IMR-90 (cell line): Measurements from ENCODE around the gene PAX2. TPM values are rescaled to one million over a fixed set of nuclear protein-coding genes. Genes with fewer than 3 reads are reported as not detected.

Source experiments
- ATAC-seq: fragments of 200-7000 bp; cut with Tn5 transposase; 2 replicates; pipeline ENCODE4 v1.9.1; 2020; ENCODE audit warnings: low read depth, mild to moderate bottlenecking, moderate library complexity
- BruUV-seq: library from RNA; stranded (reverse); fragments of 400-500 nt; replicated peaks from 2 replicates; lab custom pipeline; 2021; lab: Mats Ljungman, UMichigan
- CTCF ChIA-PET: fragments of 300-600 bp; formaldehyde crosslinking; extraction: SDS; loops from one replicate; lab custom pipeline; 2021; ENCODE audit warnings: antibody characterized with exemption; lab: Yijun Ruan, JAX
- POLR2A ChIA-PET: fragments of 300-600 bp; sonication (Branson Sonifier 250); formaldehyde crosslinking; loops from one replicate; lab custom pipeline; 2022; ENCODE audit warnings: antibody characterized with exemption; ENCODE audit not compliant: unreplicated experiment; lab: Charles Lee
- DNase-seq: peaks from one replicate; pipeline ENCODE4 v3.0.0; 2013
- H2AFZ ChIP-seq: replicated peaks from 2 replicates; pipeline ENCODE3; 2013; ENCODE audit warnings: low read length, mild to moderate bottlenecking; ENCODE audit not compliant: poor library complexity
- H2AK5ac ChIP-seq: 2 replicates; pipeline ENCODE4 v1.6.1; 2013; ENCODE audit warnings: low read depth, low read length, inconsistent platforms
- H2AK9ac ChIP-seq: replicated peaks from 2 replicates; pipeline ENCODE3; 2013; ENCODE audit warnings: mild to moderate bottlenecking, low read depth, low read length, moderate library complexity; ENCODE audit not compliant: poor library complexity
- H2BK120ac ChIP-seq: 2 replicates; pipeline ENCODE4 v1.6.1; 2013; ENCODE audit warnings: low read depth, low read length, inconsistent platforms
- H2BK15ac ChIP-seq: 3 replicates; pipeline ENCODE4 v1.6.1; 2013; ENCODE audit warnings: low read depth, low read length, inconsistent platforms
- H2BK20ac ChIP-seq: 2 replicates; pipeline ENCODE4 v1.6.1; 2013; ENCODE audit warnings: low read depth, mild to moderate bottlenecking, inconsistent platforms, low read length, moderate library complexity
- H2BK5ac ChIP-seq: 2 replicates; pipeline ENCODE4 v1.6.1; 2013; ENCODE audit warnings: mild to moderate bottlenecking, low read depth, low read length, inconsistent platforms; ENCODE audit not compliant: poor library complexity, severe bottlenecking
- H3K14ac ChIP-seq: replicated peaks from 2 replicates; pipeline ENCODE4 v1.6.1; 2013; ENCODE audit warnings: low read depth, low read length, inconsistent platforms
- H3K18ac ChIP-seq: 2 replicates; pipeline ENCODE4 v1.6.1; 2013; ENCODE audit warnings: low read depth, low read length, control low read depth
- H3K23ac ChIP-seq: 2 replicates; pipeline ENCODE4 v1.6.1; 2013; ENCODE audit warnings: low read depth, low read length, inconsistent platforms
- H3K27ac ChIP-seq: 2 replicates; pipeline ENCODE4 v1.5.1; 2013; ENCODE audit warnings: mild to moderate bottlenecking, control low read depth, low read length; ENCODE audit not compliant: insufficient read depth
- H3K27me3 ChIP-seq: 2 replicates; pipeline ENCODE4 v1.6.1; 2013; ENCODE audit warnings: low read length; ENCODE audit not compliant: control insufficient read depth, insufficient read depth
- H3K36me3 ChIP-seq: 2 replicates; pipeline ENCODE4 v1.6.1; 2013; ENCODE audit warnings: low read length, mixed read lengths; ENCODE audit not compliant: control insufficient read depth, insufficient read depth
- H3K4ac ChIP-seq: 2 replicates; pipeline ENCODE4 v1.6.1; 2013; ENCODE audit warnings: low read depth, low read length, inconsistent platforms
- H3K4me1 ChIP-seq: 2 replicates; pipeline ENCODE4 v1.6.1; 2013; ENCODE audit warnings: low read length, mixed read lengths; ENCODE audit not compliant: control insufficient read depth, insufficient read depth
- H3K4me2 ChIP-seq: 2 replicates; pipeline ENCODE4 v1.6.1; 2013; ENCODE audit warnings: low read depth, mild to moderate bottlenecking, control low read depth, low read length, moderate library complexity
- H3K4me3 ChIP-seq: 2 replicates; pipeline ENCODE4 v1.5.1; 2013; ENCODE audit warnings: low read depth, mild to moderate bottlenecking, control low read depth, low read length, moderate library complexity; ENCODE audit not compliant: insufficient read depth
- H3K56ac ChIP-seq: 2 replicates; pipeline ENCODE4 v1.6.1; 2013; ENCODE audit warnings: low read length, inconsistent platforms; ENCODE audit not compliant: insufficient read depth; ENCODE audit errors: extremely low read depth
- H3K79me1 ChIP-seq, 2 experiments: 2 replicates each; pipeline ENCODE4 v1.6.1; 2013; ENCODE audit warnings: low read length in 2 of 2, inconsistent platforms in 1 of 2, low read depth in 1 of 2
- H3K9ac ChIP-seq: 2 replicates; pipeline ENCODE4 v1.6.1; 2013; ENCODE audit warnings: low read depth, low read length, control low read depth
- H3K9me1 ChIP-seq: 2 replicates; pipeline ENCODE4 v1.6.1; 2013; ENCODE audit warnings: low read length, inconsistent platforms; ENCODE audit not compliant: insufficient read depth
- H3K9me3 ChIP-seq: 2 replicates; pipeline ENCODE4 v1.6.1; 2013; ENCODE audit warnings: low read length; ENCODE audit not compliant: control insufficient read depth, insufficient read depth
- H4K20me1 ChIP-seq: 2 replicates; pipeline ENCODE4 v1.6.1; 2013; ENCODE audit warnings: low read length, inconsistent platforms; ENCODE audit not compliant: insufficient read depth
- H4K5ac ChIP-seq: 2 replicates; pipeline ENCODE4 v1.6.1; 2013; ENCODE audit warnings: mild to moderate bottlenecking, low read depth, low read length, control low read depth
- H4K8ac ChIP-seq, 2 experiments: 2 replicates each; pipeline ENCODE4 v1.6.1; 2013; ENCODE audit warnings: low read depth in 2 of 2, low read length in 2 of 2, control low read depth in 1 of 2, inconsistent platforms in 1 of 2
- H4K91ac ChIP-seq: 2 replicates; pipeline ENCODE4 v1.6.1; 2013; ENCODE audit warnings: low read depth, low read length, inconsistent platforms; ENCODE audit not compliant: insufficient read depth
- MXI1 ChIP-seq: IDR thresholded peaks from 2 replicates; pipeline ENCODE4 v1.6.1; 2012; ENCODE audit warnings: low read depth, mild to moderate bottlenecking, low read length, moderate library complexity, borderline replicate concordance
- NFE2L2 ChIP-seq: fragments of 150-350 bp; IDR thresholded peaks from 2 replicates; pipeline ENCODE4 v1.6.1; 2016; ENCODE audit warnings: low read depth, mild to moderate bottlenecking, low read length
- RAD21 ChIP-seq: IDR thresholded peaks from 2 replicates; pipeline ENCODE4 v1.6.1; 2012; ENCODE audit warnings: low read length, improper control_type of control experiment
- RFX5 ChIP-seq: IDR thresholded peaks from 2 replicates; pipeline ENCODE4 v1.8.0; 2012; ENCODE audit warnings: low read depth, mild to moderate bottlenecking, low read length, moderate library complexity
- WGBS, 2 experiments: methylation state at CpG; one replicate each; pipeline versions ENCODE4 v1.1.5 to v1.1.7; 2013; ENCODE audit warnings: missing lambda C conversion rate in 2 of 2; ENCODE audit not compliant: insufficient read length in 1 of 2; ENCODE audit errors: extremely low coverage in 2 of 2; 5-methylcytosine and 5-hydroxymethylcytosine counted together
- dilution Hi-C: fragments of 300-500 bp; cut with HindIII; formaldehyde crosslinking; loops from one replicate; pipeline ENCODE4 v1.14.3; 2018; ENCODE audit warnings: low sequenced_read_pairs; ENCODE audit not compliant: unreplicated experiment
- in situ Hi-C: fragments of 300-500 bp; cut with MboI; formaldehyde crosslinking; loops from 3 replicates; pipeline ENCODE4 v1.14.3; 2019; ENCODE audit warnings: low sequenced_read_pairs, inconsistent platforms, mixed read lengths
- intact Hi-C: fragments of 100-400 bp; cut with micrococcal nuclease; formaldehyde crosslinking; loops from 2 replicates; pipeline ENCODE4 v1.10.0; 2022
- polyA plus RNA-seq, 3 experiments: library from polyadenylated mRNA; depleted of rRNA; stranded (reverse); fragments of >200 nt; gene quantifications; 2 replicates each; pipeline ENCODE4 v1.2.3, GENCODE V29; 2012; ENCODE audit warnings: low replicate concordance in 1 of 3
- total RNA-seq: library from RNA; depleted of rRNA; stranded (reverse); fragments of >200 nt; gene quantifications from 2 replicates; pipeline ENCODE4 v1.2.3, GENCODE V29; 2012
- TF ChIP-seq, protein P1 (sequence below): conservative IDR thresholded peaks from 2 replicates; pipeline ENCODE4 v1.5.1; 2012; ENCODE audit warnings: mild to moderate bottlenecking, low read depth, low read length, improper control_type of control experiment

The PAX2 gene
- total and polyA plus RNA-seq, 2 of the 4 experiments (the other 2 are of a cell fraction), result not detected

DNA sequence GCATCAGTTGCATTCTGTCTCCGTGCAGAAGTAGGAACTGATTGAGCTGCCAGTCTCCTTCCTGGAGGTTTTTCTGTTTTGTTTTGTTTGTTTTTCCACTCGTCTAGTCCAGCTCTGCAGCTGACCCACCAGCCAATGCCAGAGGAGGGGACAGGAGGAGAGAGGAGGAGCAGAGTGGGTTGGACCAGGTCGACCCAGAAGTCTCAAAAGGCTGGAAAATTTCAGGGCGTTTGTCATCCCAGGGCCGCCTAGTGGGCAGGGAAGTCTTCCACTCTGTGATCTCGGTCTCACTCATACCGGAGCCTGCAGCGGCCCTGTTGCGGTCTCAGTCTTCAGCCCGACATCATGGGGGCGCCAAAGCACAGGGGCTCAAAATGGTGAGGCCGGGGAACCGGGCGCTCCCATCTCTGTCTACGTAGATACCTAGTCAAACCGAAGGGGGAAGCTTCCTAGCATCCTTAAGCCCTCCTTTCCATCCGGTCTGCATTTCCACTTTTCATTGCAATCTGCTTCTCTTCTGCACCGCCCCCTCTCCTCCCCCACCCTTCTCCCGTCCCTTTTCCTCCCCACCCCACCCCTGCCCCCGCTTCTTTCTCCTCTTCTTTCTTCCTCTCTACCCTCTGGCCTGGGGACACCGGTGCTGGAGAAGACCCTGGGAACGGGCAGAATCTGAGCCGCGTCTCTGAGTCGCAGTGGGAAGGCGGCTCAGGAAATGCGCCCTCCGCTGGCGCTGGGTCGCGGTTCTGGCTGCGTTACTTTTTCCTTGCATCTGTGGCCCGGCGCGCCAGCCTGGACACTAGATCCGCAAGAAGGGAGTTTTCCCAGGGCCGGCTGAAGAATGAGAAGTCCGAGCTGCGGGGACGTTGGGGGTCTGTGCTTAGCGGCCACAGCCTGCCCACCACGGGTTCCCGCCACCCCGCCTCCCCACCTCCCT lies 16.2 kb upstream of the PAX2 start:
- Histone ChIP-seq H4K20me1 (no peaks in the 10 kb centered on the region), H3K4me3 (no peak overlapping the region), H3K27ac (no peak overlapping the region), H3K79me1 (no peaks in the 10 kb centered on the region), H2BK15ac (no peak overlapping the region), H3K27me3 (peaks cover 78% of the 10 kb centered on the region), H2BK5ac (no peak overlapping the region), H3K4ac (no peak overlapping the region), H3K4me2 (peak overlapping the region; percentile 38; the same call in 1 of the 2 replicates), H3K9ac (no peak overlapping the region), H3K9me1 (no peaks in the 10 kb centered on the region), H3K36me3 (no peaks in the 10 kb centered on the region), H4K8ac (no peak overlapping the region), H4K91ac (no peak overlapping the region), H3K18ac (no peak overlapping the region), H4K5ac (no peak overlapping the region), H3K9me3 (no peaks in the 10 kb centered on the region), H3K14ac (no peak overlapping the region), H2BK20ac (no peak overlapping the region), H2AK5ac (no peak overlapping the region), H2BK120ac (no peak overlapping the region), H3K4me1 (no peaks in the 10 kb centered on the region; the same call in 1 of the 2 replicates), H2AK9ac (no peak overlapping the region), H2AFZ (no peak overlapping the region), H3K56ac (no peak overlapping the region), H3K23ac (no peak overlapping the region)
- TF ChIP-seq RFX5 (no peak), NFE2L2 (no peak), MXI1 (no peak), RAD21 (peak; percentile 18; the same call in 1 of the 2 replicates)
- TF ChIP-seq, protein P1, sequence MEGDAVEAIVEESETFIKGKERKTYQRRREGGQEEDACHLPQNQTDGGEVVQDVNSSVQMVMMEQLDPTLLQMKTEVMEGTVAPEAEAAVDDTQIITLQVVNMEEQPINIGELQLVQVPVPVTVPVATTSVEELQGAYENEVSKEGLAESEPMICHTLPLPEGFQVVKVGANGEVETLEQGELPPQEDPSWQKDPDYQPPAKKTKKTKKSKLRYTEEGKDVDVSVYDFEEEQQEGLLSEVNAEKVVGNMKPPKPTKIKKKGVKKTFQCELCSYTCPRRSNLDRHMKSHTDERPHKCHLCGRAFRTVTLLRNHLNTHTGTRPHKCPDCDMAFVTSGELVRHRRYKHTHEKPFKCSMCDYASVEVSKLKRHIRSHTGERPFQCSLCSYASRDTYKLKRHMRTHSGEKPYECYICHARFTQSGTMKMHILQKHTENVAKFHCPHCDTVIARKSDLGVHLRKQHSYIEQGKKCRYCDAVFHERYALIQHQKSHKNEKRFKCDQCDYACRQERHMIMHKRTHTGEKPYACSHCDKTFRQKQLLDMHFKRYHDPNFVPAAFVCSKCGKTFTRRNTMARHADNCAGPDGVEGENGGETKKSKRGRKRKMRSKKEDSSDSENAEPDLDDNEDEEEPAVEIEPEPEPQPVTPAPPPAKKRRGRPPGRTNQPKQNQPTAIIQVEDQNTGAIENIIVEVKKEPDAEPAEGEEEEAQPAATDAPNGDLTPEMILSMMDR, result peak; percentile 36
- in situ Hi-C loops, result no loop called here
- ATAC-seq (peak; percentile 55), DNase-seq (peak; percentile 13)
- 2% methylated on average over 16 of the region's 44 CpGs; no CpG with 5 or more reads in 1 of the 2 experiments for WGBS, 2 experiments
- ChIA-PET CTCF (no interaction called here), POLR2A (no interaction called here)
- no TSS peak for BruUV-seq
- dilution Hi-C loops, result no loop called here
- intact Hi-C loops, result no loop called here
